ENCODE measurements around the gene PPP4R1.

DNA sequence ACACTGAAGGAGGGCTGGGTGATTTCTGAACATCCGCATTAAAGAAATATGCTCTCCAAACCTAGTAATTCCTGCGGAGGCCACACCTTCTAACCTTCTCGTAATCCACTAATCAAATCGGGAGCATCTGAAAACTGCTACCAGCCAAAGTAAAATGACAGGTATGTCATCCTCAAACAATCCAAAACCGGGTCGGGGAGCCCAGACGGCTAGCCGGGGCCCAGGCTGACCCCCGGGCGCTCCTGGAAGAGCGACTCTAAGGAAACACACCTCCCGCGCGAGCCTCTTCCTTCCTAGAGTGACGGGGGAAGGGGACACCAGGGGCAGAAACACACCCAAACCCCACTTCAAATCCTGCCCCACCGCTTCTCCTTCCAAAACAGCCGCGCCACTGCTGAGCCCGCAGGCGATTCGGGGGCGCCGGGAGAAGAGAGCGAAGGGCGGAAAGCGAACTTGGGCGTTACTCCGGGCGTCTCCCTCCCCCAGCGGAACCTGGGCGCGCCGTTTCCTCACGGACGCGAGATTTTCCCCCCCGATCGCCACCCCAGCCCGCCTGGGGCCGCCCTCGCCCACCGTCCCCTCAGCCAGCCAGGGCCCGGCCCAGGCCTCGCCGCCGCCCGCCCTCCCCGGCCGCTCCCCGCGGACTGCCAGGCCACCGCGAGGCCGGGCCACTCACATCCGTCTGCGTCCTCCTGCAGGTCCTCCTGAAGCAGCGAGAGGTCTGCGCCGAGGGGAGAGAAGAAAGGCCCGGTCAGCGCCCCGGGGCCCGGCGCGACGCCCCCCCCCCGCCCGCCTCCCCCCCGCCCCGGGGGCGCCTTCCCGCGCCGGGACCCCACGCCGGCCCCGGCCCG, 584 bp downstream of the PPP4R1 start:
- TF ChIP-seq, protein P1, sequence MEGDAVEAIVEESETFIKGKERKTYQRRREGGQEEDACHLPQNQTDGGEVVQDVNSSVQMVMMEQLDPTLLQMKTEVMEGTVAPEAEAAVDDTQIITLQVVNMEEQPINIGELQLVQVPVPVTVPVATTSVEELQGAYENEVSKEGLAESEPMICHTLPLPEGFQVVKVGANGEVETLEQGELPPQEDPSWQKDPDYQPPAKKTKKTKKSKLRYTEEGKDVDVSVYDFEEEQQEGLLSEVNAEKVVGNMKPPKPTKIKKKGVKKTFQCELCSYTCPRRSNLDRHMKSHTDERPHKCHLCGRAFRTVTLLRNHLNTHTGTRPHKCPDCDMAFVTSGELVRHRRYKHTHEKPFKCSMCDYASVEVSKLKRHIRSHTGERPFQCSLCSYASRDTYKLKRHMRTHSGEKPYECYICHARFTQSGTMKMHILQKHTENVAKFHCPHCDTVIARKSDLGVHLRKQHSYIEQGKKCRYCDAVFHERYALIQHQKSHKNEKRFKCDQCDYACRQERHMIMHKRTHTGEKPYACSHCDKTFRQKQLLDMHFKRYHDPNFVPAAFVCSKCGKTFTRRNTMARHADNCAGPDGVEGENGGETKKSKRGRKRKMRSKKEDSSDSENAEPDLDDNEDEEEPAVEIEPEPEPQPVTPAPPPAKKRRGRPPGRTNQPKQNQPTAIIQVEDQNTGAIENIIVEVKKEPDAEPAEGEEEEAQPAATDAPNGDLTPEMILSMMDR (IDR thresholded peaks at IDR 0.05; ENCODE audit: poor library complexity, severe bottlenecking) = peak; percentile 31
- TF ChIP-seq POLR2AphosphoS5 (IDR thresholded peaks at IDR 0.05) (peak; percentile 14), EZH2 (IDR thresholded peaks at IDR 0.05; ENCODE audit: borderline replicate concordance, insufficient read depth, low read length, poor library complexity, severe bottlenecking) (no peak), RAD21 (conservative IDR thresholded peaks at IDR 0.05) (peak; percentile 32), EP300 (conservative IDR thresholded peaks at IDR 0.05; ENCODE audit: poor library complexity, severe bottlenecking) (no peak)
- TF ChIP-seq, protein P2, sequence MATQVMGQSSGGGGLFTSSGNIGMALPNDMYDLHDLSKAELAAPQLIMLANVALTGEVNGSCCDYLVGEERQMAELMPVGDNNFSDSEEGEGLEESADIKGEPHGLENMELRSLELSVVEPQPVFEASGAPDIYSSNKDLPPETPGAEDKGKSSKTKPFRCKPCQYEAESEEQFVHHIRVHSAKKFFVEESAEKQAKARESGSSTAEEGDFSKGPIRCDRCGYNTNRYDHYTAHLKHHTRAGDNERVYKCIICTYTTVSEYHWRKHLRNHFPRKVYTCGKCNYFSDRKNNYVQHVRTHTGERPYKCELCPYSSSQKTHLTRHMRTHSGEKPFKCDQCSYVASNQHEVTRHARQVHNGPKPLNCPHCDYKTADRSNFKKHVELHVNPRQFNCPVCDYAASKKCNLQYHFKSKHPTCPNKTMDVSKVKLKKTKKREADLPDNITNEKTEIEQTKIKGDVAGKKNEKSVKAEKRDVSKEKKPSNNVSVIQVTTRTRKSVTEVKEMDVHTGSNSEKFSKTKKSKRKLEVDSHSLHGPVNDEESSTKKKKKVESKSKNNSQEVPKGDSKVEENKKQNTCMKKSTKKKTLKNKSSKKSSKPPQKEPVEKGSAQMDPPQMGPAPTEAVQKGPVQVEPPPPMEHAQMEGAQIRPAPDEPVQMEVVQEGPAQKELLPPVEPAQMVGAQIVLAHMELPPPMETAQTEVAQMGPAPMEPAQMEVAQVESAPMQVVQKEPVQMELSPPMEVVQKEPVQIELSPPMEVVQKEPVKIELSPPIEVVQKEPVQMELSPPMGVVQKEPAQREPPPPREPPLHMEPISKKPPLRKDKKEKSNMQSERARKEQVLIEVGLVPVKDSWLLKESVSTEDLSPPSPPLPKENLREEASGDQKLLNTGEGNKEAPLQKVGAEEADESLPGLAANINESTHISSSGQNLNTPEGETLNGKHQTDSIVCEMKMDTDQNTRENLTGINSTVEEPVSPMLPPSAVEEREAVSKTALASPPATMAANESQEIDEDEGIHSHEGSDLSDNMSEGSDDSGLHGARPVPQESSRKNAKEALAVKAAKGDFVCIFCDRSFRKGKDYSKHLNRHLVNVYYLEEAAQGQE (IDR thresholded peaks at IDR 0.05; ENCODE audit: borderline replicate concordance) = no peak

All from neural cell (in vitro differentiated cells).